ENCODE measurements around the gene OR10W1.

DNA sequence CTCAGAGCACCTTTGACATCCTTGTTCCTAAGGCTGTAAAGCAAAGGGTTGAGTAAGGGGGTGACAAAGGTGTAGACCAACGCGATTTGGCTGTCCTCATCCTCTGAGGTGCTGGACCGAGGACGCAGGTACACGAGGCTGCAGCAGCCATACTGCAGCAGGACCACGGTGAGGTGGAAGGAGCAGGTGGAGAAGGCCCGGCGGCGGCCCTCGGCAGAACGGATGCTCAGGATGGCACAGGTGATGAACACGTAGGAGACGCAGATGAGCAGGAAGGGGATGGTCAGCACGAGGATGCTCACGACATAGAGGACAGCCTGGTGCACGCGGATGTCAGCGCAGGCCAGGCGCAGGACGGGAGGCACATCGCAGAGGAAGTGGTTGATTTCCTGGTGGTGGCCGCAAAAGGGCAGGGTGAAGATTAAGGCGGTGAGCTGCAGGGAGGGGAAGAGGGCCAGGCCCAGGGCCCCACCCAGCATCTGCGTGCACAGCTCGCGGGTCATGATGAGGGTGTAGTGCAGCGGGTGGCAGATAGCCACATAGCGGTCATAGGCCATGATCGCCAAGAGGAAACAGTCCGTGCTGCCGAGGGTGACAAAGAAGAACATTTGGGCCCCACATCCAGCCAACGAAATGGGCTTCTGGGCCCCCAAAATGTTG lies 40.0 kb downstream of the OR10W1 start:
- TF ChIP-seq EZH2phosphoT487 (IDR thresholded peaks at IDR 0.05; ENCODE audit: low read depth, severe bottlenecking, unreplicated experiment) (no peak), EZH2 (IDR thresholded peaks at IDR 0.05; ENCODE audit: borderline replicate concordance) (no peak)
- TF ChIP-seq, protein P1, sequence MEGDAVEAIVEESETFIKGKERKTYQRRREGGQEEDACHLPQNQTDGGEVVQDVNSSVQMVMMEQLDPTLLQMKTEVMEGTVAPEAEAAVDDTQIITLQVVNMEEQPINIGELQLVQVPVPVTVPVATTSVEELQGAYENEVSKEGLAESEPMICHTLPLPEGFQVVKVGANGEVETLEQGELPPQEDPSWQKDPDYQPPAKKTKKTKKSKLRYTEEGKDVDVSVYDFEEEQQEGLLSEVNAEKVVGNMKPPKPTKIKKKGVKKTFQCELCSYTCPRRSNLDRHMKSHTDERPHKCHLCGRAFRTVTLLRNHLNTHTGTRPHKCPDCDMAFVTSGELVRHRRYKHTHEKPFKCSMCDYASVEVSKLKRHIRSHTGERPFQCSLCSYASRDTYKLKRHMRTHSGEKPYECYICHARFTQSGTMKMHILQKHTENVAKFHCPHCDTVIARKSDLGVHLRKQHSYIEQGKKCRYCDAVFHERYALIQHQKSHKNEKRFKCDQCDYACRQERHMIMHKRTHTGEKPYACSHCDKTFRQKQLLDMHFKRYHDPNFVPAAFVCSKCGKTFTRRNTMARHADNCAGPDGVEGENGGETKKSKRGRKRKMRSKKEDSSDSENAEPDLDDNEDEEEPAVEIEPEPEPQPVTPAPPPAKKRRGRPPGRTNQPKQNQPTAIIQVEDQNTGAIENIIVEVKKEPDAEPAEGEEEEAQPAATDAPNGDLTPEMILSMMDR (IDR thresholded peaks at IDR 0.05; ENCODE audit: poor library complexity) = no peak

Measured in hepatocyte (in vitro differentiated cells).